DND-41 (cell line): Measurements from ENCODE around the gene CNIH2.

Experiments
- CTCF ChIP-seq: IDR thresholded peaks from 2 replicates; pipeline ENCODE4 v1.5.1; 2012; ENCODE audit warnings: borderline replicate concordance, low read length, moderate library complexity, mild to moderate bottlenecking; ENCODE audit not compliant: poor library complexity, severe bottlenecking; ENCODE audit errors: extremely low read depth
- EZH2 ChIP-seq: IDR thresholded peaks from 3 replicates; pipeline ENCODE4 v1.6.1; 2012; ENCODE audit warnings: borderline replicate concordance, low read depth, mild to moderate bottlenecking, moderate library complexity, low read length, inconsistent platforms; ENCODE audit not compliant: severe bottlenecking

- TF ChIP-seq CTCF, result no peak
- no peak for TF ChIP-seq EZH2
These were observed 16.9 kb downstream of the CNIH2 start for GRCh38 chr11:66294626-66295620.
